HCT116 (cell line): Measurements from ENCODE around the gene CFAP77. TPM values are rescaled to one million over a fixed set of nuclear protein-coding genes. Genes with fewer than 3 reads are reported as not detected.

ENCODE experiments used
- ATAC-seq: fragments of 200-7000 bp; cut with Tn5 transposase; 2 replicates; pipeline ENCODE4 v1.9.1; 2020; ENCODE audit warnings: mild to moderate bottlenecking, moderate library complexity
- BruUV-seq: library from RNA; stranded (reverse); fragments of 400-500 nt; replicated peaks from 2 replicates; lab custom pipeline; 2021; lab: Mats Ljungman, UMichigan
- CTCF ChIA-PET: fragments of 300-600 bp; sonication (Branson Sonifier 250); formaldehyde crosslinking; loops from one replicate; lab custom pipeline; 2021; ENCODE audit warnings: antibody characterized with exemption; lab: Charles Lee
- POLR2A ChIA-PET: fragments of 300-600, 350-600 bp; sonication (Branson Sonifier 250); formaldehyde crosslinking; loops from one replicate; lab custom pipeline; 2021; ENCODE audit warnings: antibody characterized with exemption; lab: Charles Lee
- RAD21 ChIA-PET, 2 experiments: fragments of 300-600 bp; sonication (Branson Sonifier 250); formaldehyde crosslinking; loops; one replicate each; lab custom pipeline; 2023; ENCODE audit warnings: low total read pairs in 2 of 2; ENCODE audit not compliant: uncharacterized antibody in 2 of 2, unreplicated experiment in 2 of 2, low non-redundant PET in 1 of 2; lab: Charles Lee
- DNase-seq: peaks from one replicate; pipeline ENCODE4 v3.0.0-alpha.2; 2010; ENCODE audit warnings: low read depth, low spot score
- H2AFZ ChIP-seq: fragments of 200-600 bp; shearing (Covaris generic), sonication (generic); 2 replicates; pipeline ENCODE4 v1.6.1; 2017; ENCODE audit warnings: low read depth, mixed run types, mixed read lengths, antibody characterized with exemption, low read length; ENCODE audit not compliant: poor library complexity, severe bottlenecking
- H3K27ac ChIP-seq: 2 replicates; pipeline ENCODE4 v1.5.1; 2012; ENCODE audit warnings: low read depth, low read length
- H3K27me3 ChIP-seq: fragments of 200-600 bp; sonication (generic); 2 replicates; pipeline ENCODE4 v1.6.1; 2016; ENCODE audit warnings: mixed run types, low read length, mixed read lengths; ENCODE audit not compliant: insufficient read depth
- H3K36me3 ChIP-seq, 2 experiments: fragments of 200-500 bp in 1 of 2; fragments of 200-600 bp in 1 of 2; sonication (Bioruptor generic) in 1 of 2; sonication (generic) in 1 of 2; 2 replicates each; pipeline versions ENCODE4 v1.5.1 to v1.6.1; 2014 to 2016; ENCODE audit warnings: low read length in 2 of 2, inconsistent platforms in 1 of 2, mixed read lengths in 1 of 2, mixed run types in 1 of 2; ENCODE audit not compliant: insufficient read depth in 2 of 2, control insufficient read depth in 1 of 2
- H3K4me1 ChIP-seq, 2 experiments: fragments of 200-600 bp in 1 of 2; sonication (generic) in 1 of 2; 2 replicates each; pipeline versions ENCODE4 v1.5.1 to v1.6.1; 2012 to 2017; ENCODE audit warnings: low read length in 2 of 2, inconsistent platforms in 1 of 2, mild to moderate bottlenecking in 1 of 2, mixed read lengths in 1 of 2, mixed run types in 1 of 2, moderate library complexity in 1 of 2; ENCODE audit not compliant: insufficient read depth in 2 of 2, control insufficient read depth in 1 of 2
- H3K4me2 ChIP-seq: fragments of 200-600 bp; sonication (generic); 2 replicates; pipeline ENCODE4 v1.6.1; 2017; ENCODE audit warnings: mixed run types, low read length, mixed read lengths
- H3K4me3 ChIP-seq, 2 experiments: fragments of 200-600 bp in 1 of 2; sonication (generic) in 1 of 2; replicated peaks in 1 of 2; 2 replicates each; pipeline ENCODE4 v1.5.1; 2011 to 2016; ENCODE audit warnings: low read length in 2 of 2, control low read depth in 1 of 2, low read depth in 1 of 2, mild to moderate bottlenecking in 1 of 2, mixed read lengths in 1 of 2, mixed run types in 1 of 2
- H3K79me2 ChIP-seq: fragments of 200-600 bp; sonication (generic); 2 replicates; pipeline ENCODE4 v1.6.1; 2017; ENCODE audit warnings: mild to moderate bottlenecking, mixed run types, low read length, moderate library complexity, mixed read lengths; ENCODE audit not compliant: insufficient read depth
- H3K9ac ChIP-seq: fragments of 200-600 bp; sonication (generic); 2 replicates; pipeline ENCODE4 v1.6.1; 2016; ENCODE audit warnings: low read length, mixed read lengths
- H3K9me2 ChIP-seq: fragments of 200-600 bp; sonication (generic), shearing (Covaris generic); 2 replicates; pipeline ENCODE4 v1.6.1; 2017; ENCODE audit warnings: mixed run types, mild to moderate bottlenecking, moderate library complexity; ENCODE audit not compliant: insufficient read depth
- H3K9me3 ChIP-seq, 2 experiments: fragments of 200-500 bp in 1 of 2; fragments of 200-600 bp in 1 of 2; sonication (Bioruptor generic) in 1 of 2; sonication (generic) in 1 of 2; 2 replicates each; pipeline ENCODE4 v1.6.1; 2014 to 2017; ENCODE audit warnings: low read length in 2 of 2, mixed read lengths in 2 of 2, inconsistent platforms in 1 of 2, low read depth in 1 of 2, mild to moderate bottlenecking in 1 of 2, mixed run types in 1 of 2, moderate library complexity in 1 of 2; ENCODE audit not compliant: control insufficient read depth in 1 of 2, insufficient read depth in 1 of 2
- H4K20me1 ChIP-seq: fragments of 200-600 bp; sonication (generic), shearing (Covaris generic); 2 replicates; pipeline ENCODE4 v1.6.1; 2017; ENCODE audit warnings: mixed run types, mild to moderate bottlenecking, moderate library complexity; ENCODE audit not compliant: insufficient read depth
- CBX3 ChIP-seq: IDR thresholded peaks from 2 replicates; pipeline ENCODE4 v1.6.1; 2012; ENCODE audit warnings: low read depth
- EGR1 ChIP-seq: IDR thresholded peaks from 2 replicates; pipeline ENCODE4 v1.6.1; 2012; ENCODE audit warnings: low read depth
- EZH2 ChIP-seq: fragments of 200-600 bp; sonication (generic); IDR thresholded peaks from 2 replicates; pipeline ENCODE4 v1.6.1; 2017; ENCODE audit warnings: antibody characterized with exemption, mixed run types
- EZH2phosphoT487 ChIP-seq: fragments of 200-600 bp; IDR thresholded peaks from 2 replicates; pipeline ENCODE4 v1.6.1; 2018; ENCODE audit warnings: antibody characterized with exemption, borderline replicate concordance
- POLR2A ChIP-seq: IDR thresholded peaks from 2 replicates; pipeline ENCODE4 v1.7.0; 2011; ENCODE audit warnings: borderline replicate concordance; ENCODE audit not compliant: insufficient read depth, insufficient read length; ENCODE audit errors: extremely low read depth
- POLR2AphosphoS5 ChIP-seq: IDR thresholded peaks from 2 replicates; pipeline ENCODE4 v1.6.1; 2011; ENCODE audit warnings: mild to moderate bottlenecking, low read depth, low read length, moderate library complexity
- RAD21 ChIP-seq: IDR thresholded peaks from 2 replicates; pipeline ENCODE4 v1.6.1; 2012; ENCODE audit warnings: low read depth, mild to moderate bottlenecking
- REST ChIP-seq: IDR thresholded peaks from 2 replicates; pipeline ENCODE4 v1.6.1; 2012; ENCODE audit warnings: low read depth
- SP1 ChIP-seq: IDR thresholded peaks from 2 replicates; pipeline ENCODE4 v1.6.1; 2012; ENCODE audit warnings: low read depth
- SRF ChIP-seq: IDR thresholded peaks from 2 replicates; pipeline ENCODE4 v1.6.1; 2012; ENCODE audit warnings: low read depth
- TCF7L2 ChIP-seq: IDR thresholded peaks from 2 replicates; pipeline ENCODE4 v1.7.0; 2011; ENCODE audit warnings: borderline replicate concordance, inconsistent platforms; ENCODE audit not compliant: insufficient read depth, insufficient read length; ENCODE audit errors: extremely low read depth
- YY1 ChIP-seq: IDR thresholded peaks from 2 replicates; pipeline ENCODE4 v1.6.1; 2011; ENCODE audit warnings: low read length, low read depth, moderate library complexity, mild to moderate bottlenecking; ENCODE audit not compliant: insufficient replicate concordance; ENCODE audit errors: extremely low read depth
- ZFX ChIP-seq: fragments of 450-650 bp; IDR thresholded peaks from 2 replicates; pipeline ENCODE4 v1.6.1; 2017
- intact Hi-C: fragments of 100-400 bp; cut with micrococcal nuclease; formaldehyde crosslinking; loops from 2 replicates; pipeline ENCODE4 v1.10.0; 2022
- total RNA-seq: library from RNA; stranded (reverse); gene quantifications from one replicate; pipeline ENCODE4 v1.2.1, GENCODE V29; 2021; ENCODE audit not compliant: unreplicated experiment
- TF ChIP-seq, protein P1 (sequence below): IDR thresholded peaks from 2 replicates; pipeline ENCODE4 v1.6.1; 2012
- TF ChIP-seq, protein P2 (sequence below), 3 experiments: fragments of 200-600 bp in 1 of 3; sonication (generic) in 1 of 3; IDR thresholded peaks in 2 of 3; conservative IDR thresholded peaks in 1 of 3; 2 replicates each; pipeline ENCODE4 v1.5.1; 2012 to 2017; ENCODE audit warnings: low read depth in 2 of 3, low read length in 2 of 3, antibody characterized with exemption in 1 of 3, borderline replicate concordance in 1 of 3, control low read depth in 1 of 3, mild to moderate bottlenecking in 1 of 3, mixed read lengths in 1 of 3, mixed run types in 1 of 3, moderate library complexity in 1 of 3; ENCODE audit not compliant: insufficient read depth in 1 of 3

The CFAP77 gene
- total RNA-seq, 1 experiment from 2014 or later = 0.98 TPM

DNA sequence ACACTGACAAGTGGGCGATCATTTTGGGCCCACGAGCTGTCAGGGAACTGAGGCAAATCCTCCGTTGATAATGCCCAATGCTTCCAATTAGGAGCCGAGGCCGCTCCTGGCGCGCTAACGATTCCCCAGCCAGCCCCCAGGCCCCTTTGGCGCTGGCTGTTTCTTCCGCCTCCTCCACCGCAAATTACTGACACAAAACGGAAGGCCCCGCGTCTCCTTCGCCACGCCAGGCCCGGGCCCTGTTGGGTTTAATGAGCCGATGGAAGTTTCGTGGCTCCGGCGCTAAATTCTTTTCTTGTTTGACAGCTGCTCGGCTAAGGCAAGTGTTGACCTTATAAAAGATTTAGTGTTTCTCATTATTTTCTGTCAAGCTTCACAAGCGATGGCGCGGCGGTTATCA lies 146.7 kb downstream of the CFAP77 start:
- no TSS peak for BruUV-seq

GRCh38 chr9:132557159-132557558 lies 147.1 kb downstream of the CFAP77 start:
- Histone ChIP-seq H3K9me3 (no peaks in the 10 kb centered on the region), H3K27ac (no peak overlapping the region), H3K27me3 (peaks cover 1% of the 10 kb centered on the region; the same call in 1 of the 2 replicates), H3K79me2 (no peaks in the 10 kb centered on the region), H3K4me1 (no peaks in the 10 kb centered on the region), H3K36me3 (no peaks in the 10 kb centered on the region), H3K9me2 (no peaks in the 10 kb centered on the region), H3K4me3 (no peak overlapping the region), H4K20me1 (no peaks in the 10 kb centered on the region), H3K9ac (no peak overlapping the region), H3K4me2 (no peak overlapping the region), H2AFZ (no peak overlapping the region)
- ChIA-PET RAD21 (no interaction called here), CTCF (no interaction called here), POLR2A (no interaction called here)
- intact Hi-C loops = no loop called here
- DNase-seq = no peak
- no TSS peak for BruUV-seq
- ATAC-seq = no peak
- no peak for TF ChIP-seq EGR1
- no peak for TF ChIP-seq ZFX
- TF ChIP-seq RAD21 = no peak
- TF ChIP-seq EZH2phosphoT487 = no peak
- TF ChIP-seq YY1 = no peak
- no peak for TF ChIP-seq CBX3
- no peak for TF ChIP-seq SRF
- TF ChIP-seq SP1 = no peak
- TF ChIP-seq TCF7L2 = no peak
- no peak for TF ChIP-seq EZH2
- no peak for TF ChIP-seq POLR2AphosphoS5
- TF ChIP-seq, protein P1, sequence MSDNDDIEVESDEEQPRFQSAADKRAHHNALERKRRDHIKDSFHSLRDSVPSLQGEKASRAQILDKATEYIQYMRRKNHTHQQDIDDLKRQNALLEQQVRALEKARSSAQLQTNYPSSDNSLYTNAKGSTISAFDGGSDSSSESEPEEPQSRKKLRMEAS = no peak
- TF ChIP-seq POLR2A = no peak
- TF ChIP-seq REST = no peak

More for the DNA sequence above, 146.7 kb downstream of the CFAP77 start:
- no peak for DNase-seq
- no peaks in the 10 kb centered on the region for H3K9me3 ChIP-seq
- no peak overlapping the region for H3K27ac ChIP-seq
- H3K9me2 ChIP-seq = no peaks in the 10 kb centered on the region
- TF ChIP-seq, protein P2, sequence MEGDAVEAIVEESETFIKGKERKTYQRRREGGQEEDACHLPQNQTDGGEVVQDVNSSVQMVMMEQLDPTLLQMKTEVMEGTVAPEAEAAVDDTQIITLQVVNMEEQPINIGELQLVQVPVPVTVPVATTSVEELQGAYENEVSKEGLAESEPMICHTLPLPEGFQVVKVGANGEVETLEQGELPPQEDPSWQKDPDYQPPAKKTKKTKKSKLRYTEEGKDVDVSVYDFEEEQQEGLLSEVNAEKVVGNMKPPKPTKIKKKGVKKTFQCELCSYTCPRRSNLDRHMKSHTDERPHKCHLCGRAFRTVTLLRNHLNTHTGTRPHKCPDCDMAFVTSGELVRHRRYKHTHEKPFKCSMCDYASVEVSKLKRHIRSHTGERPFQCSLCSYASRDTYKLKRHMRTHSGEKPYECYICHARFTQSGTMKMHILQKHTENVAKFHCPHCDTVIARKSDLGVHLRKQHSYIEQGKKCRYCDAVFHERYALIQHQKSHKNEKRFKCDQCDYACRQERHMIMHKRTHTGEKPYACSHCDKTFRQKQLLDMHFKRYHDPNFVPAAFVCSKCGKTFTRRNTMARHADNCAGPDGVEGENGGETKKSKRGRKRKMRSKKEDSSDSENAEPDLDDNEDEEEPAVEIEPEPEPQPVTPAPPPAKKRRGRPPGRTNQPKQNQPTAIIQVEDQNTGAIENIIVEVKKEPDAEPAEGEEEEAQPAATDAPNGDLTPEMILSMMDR (IDR thresholded peaks at IDR 0.05 in 2 of 3, conservative IDR thresholded peaks at IDR 0.05 in 1 of 3; ENCODE audit: borderline replicate concordance in 1 of 3, insufficient read depth in 1 of 3, low read depth in 2 of 3, low read length in 2 of 3) = no peak
- no peak for TF ChIP-seq CBX3
- TF ChIP-seq, all 23 proteins: peak for 0
- Histone ChIP-seq H3K4me3 (no peak overlapping the region), H3K36me3 (no peaks in the 10 kb centered on the region), H2AFZ (no peak overlapping the region), H3K4me1 (no peaks in the 10 kb centered on the region), H3K9ac (no peak overlapping the region), H3K79me2 (no peaks in the 10 kb centered on the region), H3K4me2 (no peak overlapping the region), H3K27me3 (no peaks in the 10 kb centered on the region; the same call in 1 of the 2 replicates), H4K20me1 (no peaks in the 10 kb centered on the region)
- ChIA-PET POLR2A (no interaction called here), RAD21 (no interaction called here), CTCF (no interaction called here)
- ATAC-seq = no peak
- intact Hi-C loops = no loop called here
